Kasumi-1 (cell line): ENCODE measurements around the gene DNAJB1.

Experiments
- DNase-seq, 2 experiments: peaks; one replicate each; lab custom pipeline; 2025; lab: John Stamatoyannopoulos, UW

The DNAJB1 gene

DNA sequence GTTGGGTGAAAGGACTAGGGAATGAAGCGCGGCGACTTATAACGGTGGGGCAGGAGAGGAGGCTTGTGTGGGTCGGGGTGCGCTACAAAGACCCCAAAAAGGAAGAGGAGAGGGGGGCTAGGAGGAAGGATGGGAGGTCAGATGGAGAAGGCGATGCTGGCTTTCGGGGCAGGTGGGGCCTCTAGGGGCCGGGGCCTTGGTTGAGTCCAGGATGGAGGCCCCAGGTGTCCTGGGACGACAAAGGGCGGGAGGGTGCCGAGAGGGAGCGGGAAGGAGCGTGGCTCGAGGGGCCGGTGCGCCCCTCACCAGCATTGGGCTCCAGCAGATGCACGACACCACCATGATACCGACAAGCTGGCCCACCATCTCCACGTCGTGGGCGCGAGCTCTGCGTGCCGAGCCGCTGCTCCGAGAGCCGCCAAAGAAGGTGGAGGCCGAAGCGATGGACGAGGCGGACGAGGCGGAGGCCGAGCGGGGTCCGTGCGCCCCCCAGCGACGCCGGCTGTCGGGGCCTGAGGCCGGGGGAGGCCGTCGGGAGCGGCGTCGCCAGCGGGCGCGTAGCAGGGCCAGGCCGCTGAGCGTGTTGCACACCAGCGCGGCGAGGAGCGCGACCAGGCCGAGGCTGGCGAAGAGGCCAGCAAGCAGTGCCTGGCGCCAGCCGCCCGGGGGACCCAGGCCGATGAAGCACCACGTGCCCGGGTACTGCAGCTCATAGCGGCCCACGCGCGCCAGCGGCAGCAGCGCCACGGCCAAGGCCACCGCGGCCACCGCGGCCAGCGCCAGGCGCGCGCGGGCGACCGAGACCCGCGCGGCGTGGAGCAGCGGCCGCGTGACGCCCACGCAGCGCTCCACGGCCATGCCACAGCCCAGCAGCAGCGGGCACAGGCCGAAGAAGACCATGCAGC, 44.9 kb downstream of the DNAJB1 start:
- no peak for DNase-seq

DNA sequence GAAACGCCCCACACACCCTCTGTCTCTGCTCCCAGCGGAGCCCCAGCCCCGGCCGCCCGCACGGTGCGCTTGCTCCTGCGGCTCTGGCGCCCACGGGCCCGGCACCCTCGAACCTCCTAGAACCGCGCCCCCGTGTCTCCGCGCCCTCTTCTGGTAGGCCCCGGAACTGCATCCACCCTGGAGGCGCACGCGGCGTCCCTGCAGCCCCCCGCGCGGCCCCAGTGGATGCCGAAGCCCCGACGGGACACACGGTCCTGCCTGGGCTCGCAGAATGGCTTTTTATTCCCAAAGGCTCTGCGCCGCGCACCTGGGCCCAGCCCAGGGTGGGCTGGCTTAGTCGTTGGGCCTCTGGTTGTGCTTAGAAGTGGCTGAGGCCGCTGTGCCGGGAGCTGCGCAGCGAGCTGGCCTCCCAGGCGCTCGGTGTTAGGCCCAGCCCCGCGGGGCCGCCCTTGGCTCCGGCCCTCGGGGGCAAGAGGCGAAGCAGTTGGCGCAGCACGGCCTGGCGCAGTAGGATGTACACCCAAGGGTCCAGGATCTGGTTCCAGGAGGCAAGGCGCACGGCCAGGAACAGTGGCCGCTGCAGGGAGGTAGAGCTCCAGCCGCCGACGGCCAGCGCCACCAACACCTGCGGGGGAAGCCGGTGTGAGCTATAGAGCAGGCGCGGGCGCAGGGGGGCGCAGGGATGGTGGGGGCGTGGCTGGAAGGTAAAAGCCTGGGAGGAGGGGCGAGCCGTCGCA, 45.8 kb downstream of the DNAJB1 start:
- peak; percentile 75 to 79 for DNase-seq

DNA sequence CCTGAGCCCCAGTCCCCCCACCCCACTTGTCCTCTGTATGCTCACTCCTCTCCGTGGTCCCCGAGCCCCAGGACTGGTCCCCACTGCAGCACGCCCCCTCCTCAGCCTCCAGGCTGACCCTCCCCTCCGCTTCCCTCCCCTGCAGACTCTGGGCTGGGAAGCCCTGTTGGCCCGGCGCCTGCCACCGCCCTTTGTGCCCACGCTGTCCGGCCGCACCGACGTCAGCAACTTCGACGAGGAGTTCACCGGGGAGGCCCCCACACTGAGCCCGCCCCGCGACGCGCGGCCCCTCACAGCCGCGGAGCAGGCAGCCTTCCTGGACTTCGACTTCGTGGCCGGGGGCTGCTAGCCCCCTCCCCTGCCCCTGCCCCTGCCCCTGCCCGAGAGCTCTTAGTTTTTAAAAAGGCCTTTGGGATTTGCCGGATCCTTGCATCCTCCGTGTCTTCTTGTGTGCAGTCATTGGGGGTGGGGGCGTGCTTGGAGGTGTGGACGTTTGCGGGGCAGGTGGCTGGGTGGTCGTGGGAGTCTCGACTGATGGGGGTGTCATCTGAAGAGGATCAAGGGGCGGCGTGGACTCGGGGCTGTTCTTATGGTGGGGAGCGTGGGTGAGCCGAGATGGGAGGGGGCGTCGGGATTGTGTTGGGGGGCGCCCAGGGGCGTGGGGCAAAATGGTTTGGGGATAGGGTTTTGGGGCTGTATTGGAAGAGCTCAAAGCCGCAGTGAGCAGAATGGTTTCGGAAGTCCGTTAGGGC, 46.6 kb downstream of the DNAJB1 start:
- no peak for DNase-seq

DNA sequence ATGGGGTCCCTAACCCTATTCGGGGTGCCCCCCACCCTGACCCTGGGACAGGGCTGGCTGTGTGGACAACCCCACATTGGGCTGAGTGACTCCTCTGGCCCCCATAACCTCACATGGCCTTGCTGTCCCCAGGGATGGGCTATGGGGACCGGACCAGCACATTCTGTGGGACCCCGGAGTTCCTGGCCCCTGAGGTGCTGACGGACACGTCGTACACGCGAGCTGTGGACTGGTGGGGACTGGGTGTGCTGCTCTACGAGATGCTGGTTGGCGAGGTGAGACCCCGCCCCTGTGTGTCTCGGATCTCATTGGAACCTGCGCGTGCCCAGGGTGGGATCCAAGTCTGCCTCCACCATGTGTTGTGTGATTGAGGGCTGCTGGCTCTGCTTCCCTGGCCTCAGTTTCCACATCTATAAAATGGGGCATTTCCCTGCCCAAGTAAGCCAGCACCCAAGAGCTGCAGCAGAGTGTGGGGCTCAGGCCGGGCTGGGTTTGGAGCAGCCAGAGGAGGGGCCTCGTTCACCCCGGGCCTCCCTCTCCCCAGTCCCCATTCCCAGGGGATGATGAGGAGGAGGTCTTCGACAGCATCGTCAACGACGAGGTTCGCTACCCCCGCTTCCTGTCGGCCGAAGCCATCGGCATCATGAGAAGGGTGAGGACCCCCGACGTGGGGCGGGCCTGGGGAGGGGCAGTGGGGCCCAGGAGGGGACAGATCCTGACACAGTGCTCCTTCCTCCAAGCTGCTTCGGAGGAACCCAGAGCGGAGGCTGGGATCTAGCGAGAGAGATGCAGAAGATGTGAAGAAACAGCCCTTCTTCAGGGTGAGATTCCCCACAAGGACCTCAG, 47.9 kb downstream of the DNAJB1 start:
- DNase-seq, result no peak

DNA sequence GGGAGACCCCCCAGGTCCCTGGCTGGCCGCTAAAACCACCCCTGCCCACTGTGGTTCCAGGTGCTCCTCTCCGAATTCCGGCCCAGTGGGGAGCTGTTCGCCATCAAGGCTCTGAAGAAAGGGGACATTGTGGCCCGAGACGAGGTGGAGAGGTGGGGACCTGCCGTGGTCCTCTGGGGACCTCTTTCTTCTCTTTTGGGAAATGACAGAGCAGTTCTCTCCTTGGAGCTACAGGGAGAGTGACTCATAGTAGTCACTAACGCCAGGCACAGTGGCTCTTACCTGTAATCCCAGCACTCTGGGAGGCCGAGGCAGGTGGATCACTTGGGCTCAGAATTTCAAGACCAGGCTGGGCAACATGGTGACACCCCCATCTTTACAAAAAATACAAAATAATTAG, 50.4 kb downstream of the DNAJB1 start:
- peak; percentile 4 to 12 for DNase-seq

DNA sequence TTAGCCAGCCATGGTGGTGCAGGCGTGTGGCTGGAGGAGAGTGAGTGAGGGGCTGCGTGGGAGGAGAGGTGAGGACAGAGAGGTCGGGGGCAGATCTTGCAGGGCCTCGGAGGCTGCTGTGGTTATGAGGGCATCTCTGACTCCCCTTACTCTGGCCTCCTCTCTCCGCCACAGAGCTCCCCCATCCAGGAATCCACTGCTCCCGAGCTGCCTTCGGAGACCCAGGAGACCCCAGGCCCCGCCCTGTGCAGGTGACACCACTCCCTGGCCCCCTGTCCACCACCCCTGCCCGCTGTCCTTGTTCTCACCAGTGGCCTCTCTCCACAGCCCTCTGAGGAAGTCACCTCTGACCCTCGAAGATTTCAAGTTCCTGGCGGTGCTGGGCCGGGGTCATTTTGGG, 50.8 kb downstream of the DNAJB1 start:
- DNase-seq, result no peak
